ENCODE results near the gene BRSK1.

DNA sequence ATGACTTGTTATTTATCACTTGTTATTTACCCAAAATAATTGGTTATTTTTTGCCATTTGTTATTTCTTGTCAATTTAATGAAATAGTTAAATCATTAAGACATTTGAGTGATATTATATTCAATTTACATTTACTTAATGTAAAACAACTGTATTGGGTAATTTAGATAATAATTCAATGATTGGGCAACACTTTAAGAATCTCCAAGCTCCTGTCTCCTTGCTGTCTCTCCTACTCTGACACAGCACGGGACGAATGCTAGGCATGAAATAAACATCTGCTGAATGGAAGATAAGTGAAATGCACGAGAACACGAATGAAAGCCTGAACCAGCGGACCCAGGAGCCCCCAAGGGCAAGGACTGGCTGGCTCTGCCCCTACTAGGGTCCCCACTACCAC lies 19.3 kb upstream of the BRSK1 start:
- TF ChIP-seq, protein P1, sequence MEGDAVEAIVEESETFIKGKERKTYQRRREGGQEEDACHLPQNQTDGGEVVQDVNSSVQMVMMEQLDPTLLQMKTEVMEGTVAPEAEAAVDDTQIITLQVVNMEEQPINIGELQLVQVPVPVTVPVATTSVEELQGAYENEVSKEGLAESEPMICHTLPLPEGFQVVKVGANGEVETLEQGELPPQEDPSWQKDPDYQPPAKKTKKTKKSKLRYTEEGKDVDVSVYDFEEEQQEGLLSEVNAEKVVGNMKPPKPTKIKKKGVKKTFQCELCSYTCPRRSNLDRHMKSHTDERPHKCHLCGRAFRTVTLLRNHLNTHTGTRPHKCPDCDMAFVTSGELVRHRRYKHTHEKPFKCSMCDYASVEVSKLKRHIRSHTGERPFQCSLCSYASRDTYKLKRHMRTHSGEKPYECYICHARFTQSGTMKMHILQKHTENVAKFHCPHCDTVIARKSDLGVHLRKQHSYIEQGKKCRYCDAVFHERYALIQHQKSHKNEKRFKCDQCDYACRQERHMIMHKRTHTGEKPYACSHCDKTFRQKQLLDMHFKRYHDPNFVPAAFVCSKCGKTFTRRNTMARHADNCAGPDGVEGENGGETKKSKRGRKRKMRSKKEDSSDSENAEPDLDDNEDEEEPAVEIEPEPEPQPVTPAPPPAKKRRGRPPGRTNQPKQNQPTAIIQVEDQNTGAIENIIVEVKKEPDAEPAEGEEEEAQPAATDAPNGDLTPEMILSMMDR (IDR thresholded peaks at IDR 0.05; ENCODE audit: borderline replicate concordance, extremely low read depth, low read length, poor library complexity, severe bottlenecking): no peak
- TF ChIP-seq EZH2 (IDR thresholded peaks at IDR 0.05; ENCODE audit: borderline replicate concordance, low read depth, low read length, severe bottlenecking): no peak
